ENCODE measurements around the gene TMEM143. TPM values are rescaled to one million over a fixed set of nuclear protein-coding genes. Genes with fewer than 3 reads are reported as not detected.
"Not testable (repeated sequence)": the region's sequence is repeated elsewhere in the genome, so short reads cannot be mapped to it uniquely, and the experiment has no call there.

TMEM143 gene
- total and polyA plus RNA-seq, 2 donors (not counting 3 experiments of a cell fraction or from before 2014, with no cell fraction given) = 5.4 to 7.3 TPM

- CTCF ChIA-PET = interaction anchor here (0.6 to 2.2 kb wide), 4 partner anchors 52 to 196 kb away, joined by 3 to 9 read pairs (median 8); no protein-coding TSS in a partner anchor
- DNase-seq (ENCODE audit: low read depth, low spot score) = no peak
- BruUV-seq (replicated peaks) = no TSS peak
- Histone ChIP-seq H3K9me1 (replicated peaks; ENCODE audit: control insufficient read depth, extremely low read depth, insufficient read depth, low read length) (no peaks in the 10 kb centered on the region), H3K27ac (ENCODE audit: insufficient read depth, low read depth, low read length) (no peak overlapping the region), H4K20me1 (replicated peaks; ENCODE audit: control insufficient read depth, extremely low read depth, insufficient read depth, low read length) (no peaks in the 10 kb centered on the region), H3K27me3 (ENCODE audit: control insufficient read depth in 2 of 2, insufficient read depth in 2 of 2, low read length in 2 of 2) (peaks cover 21 to 33% of the 10 kb centered on the region in 2 experiments), H3K4me1 (ENCODE audit: control insufficient read depth, extremely low read depth, insufficient read depth, low read length) (peaks cover 10% of the 10 kb centered on the region), H2AFZ (ENCODE audit: low read depth, low read length) (no peak overlapping the region), H3K36me3 (ENCODE audit: control insufficient read depth in 2 of 2, extremely low read depth in 1 of 2, insufficient read depth in 2 of 2, low read length in 2 of 2) (peaks cover 5 to 7% of the 10 kb centered on the region in 2 experiments), H3K4me2 (ENCODE audit: insufficient read depth, low read length) (no peak overlapping the region), H3K79me2 (ENCODE audit: control insufficient read depth, insufficient read depth, low read length) (peaks cover 20% of the 10 kb centered on the region), H3K9me3 (replicated peaks; ENCODE audit: control insufficient read depth, insufficient read depth, low read length) (no peaks in the 10 kb centered on the region), H3K9ac (replicated peaks; ENCODE audit: extremely low read depth, insufficient read depth, low read length) (no peak overlapping the region), H3K4me3 (replicated peaks in 1 of 3; ENCODE audit: insufficient read depth in 1 of 3, low read depth in 1 of 3, low read length in 3 of 3) (no peak overlapping the region)
- TF ChIP-seq EZH2 (IDR thresholded peaks at IDR 0.05; ENCODE audit: borderline replicate concordance, low read depth, low read length, severe bottlenecking) (no peak), POLR2A (IDR thresholded peaks at IDR 0.05; ENCODE audit: low read depth, low read length) (no peak), MAX (IDR thresholded peaks at IDR 0.05; ENCODE audit: insufficient read depth, insufficient read length) (no peak), GATA2 (IDR thresholded peaks at IDR 0.05; ENCODE audit: insufficient read depth, insufficient read length, low read depth, low read length) (no peak), MYC (IDR thresholded peaks at IDR 0.05; ENCODE audit: low read depth, low read length) (no peak), FOS (IDR thresholded peaks at IDR 0.05; ENCODE audit: borderline replicate concordance, insufficient read depth, low read length) (no peak), CTCF (IDR thresholded peaks at IDR 0.05; ENCODE audit: extremely low read depth in 1 of 2, insufficient read depth in 1 of 2, low read depth in 1 of 2, low read length in 2 of 2) (no peak), JUN (IDR thresholded peaks at IDR 0.05; ENCODE audit: borderline replicate concordance, insufficient read depth, insufficient read length, low read depth) (no peak), POLR2AphosphoS5 (IDR thresholded peaks at IDR 0.05; ENCODE audit: insufficient read depth, low read depth, low read length) (no peak)
- POLR2A ChIA-PET = no interaction called here
- FAIRE-seq = no peak
- intact Hi-C loops (cut with micrococcal nuclease) = no loop called here
- dilution Hi-C loops (cut with MboI; ENCODE audit: extremely low pct_ligation_motif_present, low sequenced_read_pairs) = no loop called here
Measured at GRCh38 chr19:48392860-48393558, 29.3 kb upstream of the TMEM143 start.

- H3K27me3 ChIP-seq (ENCODE audit: control insufficient read depth in 2 of 2, insufficient read depth in 2 of 2, low read length in 2 of 2) = peaks cover 16 to 33% of the 10 kb centered on the region in 2 experiments
- H3K79me2 ChIP-seq (ENCODE audit: control insufficient read depth, insufficient read depth, low read length) = peaks cover 20% of the 10 kb centered on the region
- H4K20me1 ChIP-seq (replicated peaks; ENCODE audit: control insufficient read depth, extremely low read depth, insufficient read depth, low read length); POLR2A ChIA-PET; H3K4me2 ChIP-seq (ENCODE audit: insufficient read depth, low read length); H3K9ac ChIP-seq (replicated peaks; ENCODE audit: extremely low read depth, insufficient read depth, low read length); H3K9me3 ChIP-seq (replicated peaks; ENCODE audit: control insufficient read depth, insufficient read depth, low read length); H3K4me1 ChIP-seq (ENCODE audit: control insufficient read depth, extremely low read depth, insufficient read depth, low read length); H2AFZ ChIP-seq (ENCODE audit: low read depth, low read length); dilution Hi-C loops (cut with MboI; ENCODE audit: extremely low pct_ligation_motif_present, low sequenced_read_pairs); H3K4me3 ChIP-seq (replicated peaks in 1 of 3; ENCODE audit: insufficient read depth in 1 of 3, low read depth in 1 of 3, low read length in 3 of 3); FAIRE-seq; DNase-seq (ENCODE audit: low read depth, low spot score); BruUV-seq (replicated peaks); intact Hi-C loops (cut with micrococcal nuclease); H3K9me1 ChIP-seq (replicated peaks; ENCODE audit: control insufficient read depth, extremely low read depth, insufficient read depth, low read length); H3K27ac ChIP-seq (ENCODE audit: insufficient read depth, low read depth, low read length): not testable (repeated sequence)
- H3K36me3 ChIP-seq (ENCODE audit: control insufficient read depth in 2 of 2, extremely low read depth in 1 of 2, insufficient read depth in 2 of 2, low read length in 2 of 2) = peaks cover 10 to 15% of the 10 kb centered on the region in 2 experiments
- CTCF ChIA-PET = interaction anchor here (0.8 to 2.2 kb wide), 33 partner anchors 9 to 426 kb away, joined by 3 to 52 read pairs (median 8); partner anchors contain the start of genes GRWD1, SYNGR4 and TMEM143
Measured at GRCh38 chr19:48392006-48392344, 28.2 kb upstream of the TMEM143 start.
